Measurements from ENCODE around the gene ZDHHC7. TPM values are rescaled to one million over a fixed set of nuclear protein-coding genes. Genes with fewer than 3 reads are reported as not detected.

The ZDHHC7 gene
- 56.9 to 68.1 TPM (median 65.9 TPM) in 5 replicates for total RNA-seq (2022; extraction: Qiagen RNA extraction; ENCODE audit: low read depth)

DNA sequence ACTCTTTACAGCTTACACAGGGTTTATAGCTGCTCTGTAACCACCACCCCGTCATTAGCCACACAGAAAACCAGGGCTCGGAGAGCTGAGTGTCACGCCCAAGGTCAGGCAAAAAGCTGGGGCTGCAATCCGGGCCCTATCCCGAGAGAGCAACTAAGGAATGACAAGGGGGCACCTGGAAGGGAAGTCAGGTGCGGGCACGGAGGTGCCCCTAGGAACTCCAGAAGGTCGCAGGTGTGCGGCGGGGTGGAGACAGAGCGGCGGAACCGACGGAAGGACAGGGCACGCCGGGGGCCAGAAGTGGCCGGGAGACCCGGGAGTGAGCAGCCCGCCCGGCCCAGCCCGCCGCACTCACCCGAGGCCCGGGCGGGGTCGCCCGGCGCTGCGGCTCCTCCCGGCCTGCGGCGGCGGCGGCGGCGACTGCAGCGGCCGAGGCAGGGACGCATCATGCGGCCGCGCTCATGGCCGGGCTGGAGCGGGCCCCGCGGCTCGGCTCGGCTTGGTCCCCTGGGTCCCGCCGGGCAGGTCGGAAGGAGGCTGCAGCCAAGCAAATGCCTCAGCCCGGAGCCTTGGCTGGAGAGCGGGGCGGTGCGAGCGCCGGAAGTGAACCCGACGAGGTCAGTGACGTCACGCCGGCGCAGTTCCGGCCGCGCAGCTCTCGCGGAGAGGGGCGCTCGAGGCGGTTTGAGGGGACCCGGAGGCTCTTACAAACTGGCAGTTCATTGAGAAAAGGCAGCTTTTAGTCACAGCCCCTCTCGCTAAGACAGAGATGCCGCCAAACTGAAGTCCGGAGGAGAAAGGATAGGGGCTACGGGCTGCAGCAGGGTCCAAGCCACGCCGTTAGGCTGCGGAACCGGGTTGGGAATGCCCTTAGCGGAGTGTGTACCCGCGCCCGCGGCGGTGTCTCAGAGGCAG lies at the start of gene ZDHHC7:
Gene ZDHHC7 (minus strand): TSS at position 605 of the 915 bp plus-strand sequence. CDS start 20,917 bp downstream, outside the sequence.

GRCh38 chr16:85027349-85027957 lies 16.1 kb upstream of the ZDHHC7 start, which contains the start of gene KIAA0513:
KIAA0513 (plus strand) TSS chr16:85027795; CDS start chr16:85067072, 39,277 bp downstream.

Other genes starting within 250 kb of the ZDHHC7 start
- gene CRISPLD2, start 191.6 kb downstream of the ZDHHC7 start, total RNA-seq (2022; extraction: Qiagen RNA extraction; ENCODE audit: low read depth) = 3.6 to 4.4 TPM (median 3.9 TPM) in 5 replicates
- gene KIAA0513, start 16.3 kb upstream of the ZDHHC7 start, total RNA-seq (2022; extraction: Qiagen RNA extraction; ENCODE audit: low read depth) = 1.8 to 2.4 TPM (median 2.1 TPM) in 5 replicates
- 0.10 TPM in 1 of 5 replicates, not detected in the others for gene CIBAR2, start 100.9 kb upstream of the ZDHHC7 start, total RNA-seq (2022; extraction: Qiagen RNA extraction; ENCODE audit: low read depth)

Measured in A549 treated with DMSO at 1 μM for 4 hours (cell line).